Parathyroid adenoma (tissue), 2 donors: ENCODE results near the gene ITFG2.
"Not testable (repeated sequence)": the region's sequence is repeated elsewhere in the genome, so short reads cannot be mapped to it uniquely, and the experiment has no call there.

Source experiments
- H2AFZ ChIP-seq: fragments of 300-600 bp; sonication (generic); one replicate; pipeline ENCODE4 v1.7.0; 2017; ENCODE audit warnings: antibody characterized with exemption, mild to moderate bottlenecking
- H3K27ac ChIP-seq: fragments of 300-600 bp; sonication (generic); one replicate; pipeline ENCODE4 v1.7.0; 2017
- H3K27me3 ChIP-seq: fragments of 300-600 bp; sonication (generic); one replicate; pipeline ENCODE4 v1.7.0; 2017; ENCODE audit warnings: low read length; ENCODE audit not compliant: control insufficient read depth, insufficient read depth
- H3K36me3 ChIP-seq: fragments of 300-600 bp; sonication (generic); one replicate; pipeline ENCODE4 v1.7.0; 2017; ENCODE audit warnings: low read length; ENCODE audit not compliant: control insufficient read depth, insufficient read depth
- H3K4me1 ChIP-seq: fragments of 300-600 bp; sonication (generic); one replicate; pipeline ENCODE4 v1.7.0; 2017; ENCODE audit warnings: control low read depth
- H3K4me2 ChIP-seq: fragments of 300-600 bp; sonication (generic); one replicate; pipeline ENCODE4 v1.7.0; 2017; ENCODE audit warnings: low read length
- H3K4me3 ChIP-seq: fragments of 300-600 bp; sonication (generic); one replicate; pipeline ENCODE4 v1.7.0; 2017; ENCODE audit warnings: low read depth, low read length
- H3K79me2 ChIP-seq: fragments of 300-600 bp; sonication (generic); one replicate; pipeline ENCODE4 v1.7.0; 2017; ENCODE audit warnings: control low read depth
- H3K9ac ChIP-seq: fragments of 300-600 bp; sonication (generic); one replicate; pipeline ENCODE4 v1.7.0; 2017; ENCODE audit warnings: mild to moderate bottlenecking
- H3K9me3 ChIP-seq: fragments of 300-600 bp; sonication (generic); one replicate; pipeline ENCODE4 v1.7.0; 2017; ENCODE audit warnings: low read length; ENCODE audit not compliant: control insufficient read depth
- TF ChIP-seq, protein P1 (sequence below): fragments of 300-600 bp; sonication (generic); IDR thresholded peaks from one replicate; pipeline ENCODE4 v1.7.0; 2017; ENCODE audit warnings: antibody characterized with exemption, mild to moderate bottlenecking
- donor health status: primary hyperparathyroidism.

ITFG2 gene

DNA sequence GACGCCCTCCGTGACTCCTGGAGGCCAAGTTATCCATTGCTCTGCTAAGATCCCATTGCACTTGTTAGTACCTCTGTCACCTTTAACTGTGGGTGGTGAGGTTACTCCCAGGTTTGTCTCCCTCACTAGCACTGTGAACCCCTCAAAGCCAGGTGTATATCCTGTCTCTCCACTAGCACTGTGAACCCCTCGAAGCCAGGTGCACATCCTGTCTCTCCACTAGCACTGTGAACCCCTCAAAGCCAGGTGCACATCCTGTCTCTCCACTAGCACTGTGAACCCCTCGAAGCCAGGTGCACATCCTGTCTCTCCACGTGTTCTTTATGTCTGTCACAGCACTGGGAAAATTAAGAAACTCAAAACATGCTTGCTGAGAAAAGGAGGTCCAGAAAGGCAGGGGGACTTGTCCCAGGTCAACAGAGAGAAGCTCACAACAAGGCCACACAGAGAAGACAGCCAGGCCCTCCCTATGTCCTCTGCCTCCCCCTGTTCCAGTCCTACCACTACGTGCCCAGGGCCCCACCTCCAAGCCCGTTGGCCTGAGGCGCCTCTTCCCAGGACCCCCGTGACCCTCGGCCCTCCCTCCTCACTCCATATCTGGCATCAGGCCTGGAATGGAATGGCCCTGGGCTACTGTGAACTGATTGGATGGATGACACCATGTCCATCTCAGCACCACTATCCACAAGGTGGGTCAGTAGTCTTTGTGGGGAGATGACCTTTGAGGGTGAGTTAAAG, 44.1 kb upstream of the ITFG2 start:
- no peak overlapping the region for H3K27ac ChIP-seq
- TF ChIP-seq, protein P1, sequence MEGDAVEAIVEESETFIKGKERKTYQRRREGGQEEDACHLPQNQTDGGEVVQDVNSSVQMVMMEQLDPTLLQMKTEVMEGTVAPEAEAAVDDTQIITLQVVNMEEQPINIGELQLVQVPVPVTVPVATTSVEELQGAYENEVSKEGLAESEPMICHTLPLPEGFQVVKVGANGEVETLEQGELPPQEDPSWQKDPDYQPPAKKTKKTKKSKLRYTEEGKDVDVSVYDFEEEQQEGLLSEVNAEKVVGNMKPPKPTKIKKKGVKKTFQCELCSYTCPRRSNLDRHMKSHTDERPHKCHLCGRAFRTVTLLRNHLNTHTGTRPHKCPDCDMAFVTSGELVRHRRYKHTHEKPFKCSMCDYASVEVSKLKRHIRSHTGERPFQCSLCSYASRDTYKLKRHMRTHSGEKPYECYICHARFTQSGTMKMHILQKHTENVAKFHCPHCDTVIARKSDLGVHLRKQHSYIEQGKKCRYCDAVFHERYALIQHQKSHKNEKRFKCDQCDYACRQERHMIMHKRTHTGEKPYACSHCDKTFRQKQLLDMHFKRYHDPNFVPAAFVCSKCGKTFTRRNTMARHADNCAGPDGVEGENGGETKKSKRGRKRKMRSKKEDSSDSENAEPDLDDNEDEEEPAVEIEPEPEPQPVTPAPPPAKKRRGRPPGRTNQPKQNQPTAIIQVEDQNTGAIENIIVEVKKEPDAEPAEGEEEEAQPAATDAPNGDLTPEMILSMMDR, result no peak
- H3K9me3 ChIP-seq, result no peaks in the 10 kb centered on the region
- H2AFZ ChIP-seq, result no peak overlapping the region
- no peak overlapping the region for H3K9ac ChIP-seq
- no peaks in the 10 kb centered on the region for H3K4me1 ChIP-seq
- no peaks in the 10 kb centered on the region for H3K27me3 ChIP-seq
- no peaks in the 10 kb centered on the region for H3K36me3 ChIP-seq
- no peaks in the 10 kb centered on the region for H3K79me2 ChIP-seq
- no peak overlapping the region for H3K4me2 ChIP-seq
- H3K4me3 ChIP-seq, result no peak overlapping the region

DNA sequence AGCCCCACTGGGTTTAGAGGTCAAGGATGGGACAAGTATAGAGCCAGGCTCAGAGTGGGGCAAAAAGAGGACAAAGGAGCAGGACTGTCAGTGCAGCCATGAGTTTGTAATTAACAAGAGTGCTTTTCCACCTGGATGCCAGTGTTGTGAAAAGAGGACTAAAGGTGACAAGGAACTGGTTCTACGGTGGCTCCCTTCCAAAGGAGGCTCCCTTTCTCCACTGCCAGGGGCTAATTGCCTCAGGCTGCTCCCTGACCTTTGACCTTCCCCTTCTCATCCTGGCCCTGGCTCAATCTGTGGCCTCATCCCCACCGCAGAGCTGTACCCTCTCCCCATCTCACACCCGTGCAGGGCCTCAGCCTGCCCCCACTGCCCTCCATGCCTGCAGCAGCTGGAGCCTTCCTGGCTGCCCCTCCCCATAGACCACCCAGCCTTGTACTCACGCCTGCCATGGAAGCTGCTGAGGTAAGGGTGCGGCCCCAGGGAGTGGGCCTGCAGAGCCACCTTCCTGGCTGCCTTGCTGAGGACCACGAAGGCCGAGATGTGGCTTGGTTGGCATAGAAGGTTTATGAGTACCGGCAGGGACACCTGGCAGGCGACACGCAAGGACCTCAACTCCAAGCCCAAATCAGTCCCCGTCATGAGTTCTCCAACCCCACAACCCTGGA, 42.5 kb upstream of the ITFG2 start:
- Histone ChIP-seq H3K9ac (no peak overlapping the region), H2AFZ (no peak overlapping the region), H3K4me1 (no peaks in the 10 kb centered on the region), H3K36me3 (no peaks in the 10 kb centered on the region), H3K4me2 (no peak overlapping the region), H3K27me3 (no peaks in the 10 kb centered on the region), H3K79me2 (no peaks in the 10 kb centered on the region), H3K27ac (no peak overlapping the region), H3K9me3 (no peaks in the 10 kb centered on the region), H3K4me3 (no peak overlapping the region)
- TF ChIP-seq, protein P1, result no peak

DNA sequence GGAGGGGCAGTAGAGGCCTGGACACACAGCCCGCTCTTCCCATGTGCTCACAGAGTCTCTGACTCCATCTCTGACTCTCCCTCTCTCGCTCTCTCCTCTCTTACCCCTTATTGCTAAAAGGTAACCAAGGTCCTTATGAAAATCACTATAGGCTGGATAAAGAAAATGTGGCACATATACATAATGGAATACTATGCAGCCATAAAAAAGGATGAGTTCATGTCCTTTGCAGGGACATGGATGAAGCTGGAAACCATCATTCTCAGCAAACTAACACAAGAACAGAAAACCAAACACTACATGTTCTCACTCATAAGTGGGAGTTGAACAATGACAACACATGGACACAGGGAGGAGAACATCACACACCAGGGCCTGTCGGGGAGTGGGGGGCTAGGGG, 41.9 kb upstream of the ITFG2 start:
- not testable (repeated sequence) for H3K4me3 ChIP-seq, H2AFZ ChIP-seq, H3K27me3 ChIP-seq, H3K4me2 ChIP-seq, H3K4me1 ChIP-seq, H3K79me2 ChIP-seq, H3K36me3 ChIP-seq, H3K27ac ChIP-seq, H3K9me3 ChIP-seq, H3K9ac ChIP-seq

DNA sequence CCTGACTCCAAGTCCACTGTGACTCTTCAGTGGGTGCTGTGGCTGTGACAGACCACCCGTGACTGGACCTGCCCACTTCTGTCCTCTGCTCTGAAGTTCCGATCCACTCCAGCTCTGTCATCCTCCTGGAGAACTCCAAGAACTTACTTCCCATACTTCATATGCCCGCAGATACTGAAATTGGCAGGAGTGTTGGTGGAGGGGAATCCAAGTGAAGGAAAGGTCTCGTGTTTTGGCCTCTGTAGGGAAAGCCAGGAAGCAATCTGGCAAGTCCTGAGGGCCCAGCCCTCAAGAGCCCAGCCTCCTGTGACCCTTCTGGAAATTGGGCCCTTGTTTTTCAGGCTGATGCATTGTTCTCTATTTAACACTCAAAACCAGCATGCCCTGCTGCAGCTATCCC, 40.1 kb upstream of the ITFG2 start:
- no peak overlapping the region for H2AFZ ChIP-seq
- H3K4me3 ChIP-seq, result no peak overlapping the region
- H3K36me3 ChIP-seq, result no peaks in the 10 kb centered on the region
- H3K9me3 ChIP-seq, result no peaks in the 10 kb centered on the region
- no peak overlapping the region for H3K4me2 ChIP-seq
- H3K27ac ChIP-seq, result no peak overlapping the region
- H3K79me2 ChIP-seq, result no peaks in the 10 kb centered on the region
- H3K9ac ChIP-seq, result no peak overlapping the region
- no peaks in the 10 kb centered on the region for H3K4me1 ChIP-seq
- TF ChIP-seq, protein P1, result no peak
- H3K27me3 ChIP-seq, result no peaks in the 10 kb centered on the region

DNA sequence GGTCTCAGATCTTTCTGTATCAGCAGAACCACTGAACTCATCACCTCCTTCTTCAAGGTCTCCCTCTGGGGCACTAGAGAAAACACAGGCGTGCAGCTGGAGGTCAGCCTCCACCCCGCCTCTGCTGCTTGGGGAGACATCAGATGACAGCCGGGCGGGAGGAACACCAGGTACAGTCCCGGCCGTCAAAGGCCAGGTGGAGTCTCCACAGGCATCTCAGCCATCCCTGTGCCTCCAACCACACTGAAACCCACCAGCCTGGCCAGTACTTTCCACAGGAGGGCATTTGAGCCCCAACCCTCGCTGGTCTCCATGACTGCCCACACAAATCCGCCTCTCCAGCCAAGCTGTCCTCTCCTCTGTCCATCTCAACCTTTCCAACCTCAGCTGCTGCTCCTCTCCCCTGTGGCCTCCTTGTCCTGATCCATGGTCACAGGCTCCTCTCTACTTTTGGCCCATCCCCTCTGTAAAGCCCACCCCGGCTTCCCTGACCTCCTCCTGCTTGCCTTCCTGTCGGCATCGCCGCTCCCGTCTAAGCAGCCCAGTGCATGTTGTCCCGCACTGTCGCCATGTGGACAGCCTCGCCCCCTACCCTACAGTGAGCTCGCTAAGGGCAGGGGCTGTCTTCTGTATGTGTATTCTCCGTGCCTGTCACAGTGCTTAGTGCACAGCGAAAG, 39.1 kb upstream of the ITFG2 start:
- no peaks in the 10 kb centered on the region for H3K9me3 ChIP-seq
- no peak overlapping the region for H2AFZ ChIP-seq
- H3K36me3 ChIP-seq, result no peaks in the 10 kb centered on the region
- no peaks in the 10 kb centered on the region for H3K4me1 ChIP-seq
- no peaks in the 10 kb centered on the region for H3K79me2 ChIP-seq
- H3K27me3 ChIP-seq, result no peaks in the 10 kb centered on the region
- H3K4me2 ChIP-seq, result no peak overlapping the region
- TF ChIP-seq, protein P1, result no peak
- no peak overlapping the region for H3K27ac ChIP-seq
- H3K9ac ChIP-seq, result no peak overlapping the region
- H3K4me3 ChIP-seq, result no peak overlapping the region
